ENCODE measurements around the gene TRPV2.

DNA sequence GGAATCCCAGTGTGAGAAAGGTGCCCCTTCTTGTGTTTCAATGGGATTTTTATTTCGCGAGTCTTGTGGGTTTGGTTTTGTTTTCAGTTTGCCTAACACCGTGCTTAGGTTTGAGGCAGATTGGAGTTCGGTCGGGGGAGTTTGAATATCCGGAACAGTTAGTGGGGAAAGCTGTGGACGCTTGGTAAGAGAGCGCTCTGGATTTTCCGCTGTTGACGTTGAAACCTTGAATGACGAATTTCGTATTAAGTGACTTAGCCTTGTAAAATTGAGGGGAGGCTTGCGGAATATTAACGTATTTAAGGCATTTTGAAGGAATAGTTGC, 33.9 kb upstream of the TRPV2 start:
- no peak for TF ChIP-seq EZH2phosphoT487 (IDR thresholded peaks at IDR 0.05; ENCODE audit: borderline replicate concordance, low read depth, low read length)
- no peak for TF ChIP-seq CTCF (conservative IDR thresholded peaks at IDR 0.05; ENCODE audit: low read length)

All from OCI-LY7 (cell line).